Prostate gland (tissue), 2 donors: Measurements from ENCODE around the gene PANK3. TPM values are rescaled to one million over a fixed set of nuclear protein-coding genes. Genes with fewer than 3 reads are reported as not detected.
A peak's percentile ranks its signal among the peaks of the same experiment; 100 is the strongest.
"Not testable (repeated sequence)": the region's sequence is repeated elsewhere in the genome, so short reads cannot be mapped to it uniquely, and the experiment has no call there.

Experiments used
- DNase-seq: peaks from one replicate; pipeline ENCODE4 v3.0.0-alpha.2; 2019; ENCODE audit warnings: low spot score
- H3K27ac ChIP-seq, 2 donors: fragments of 200-600 bp; sonication (generic); 2 replicates each; pipeline ENCODE4 v1.5.1; 2017 to 2019
- H3K27me3 ChIP-seq: fragments of 200-600 bp; sonication (generic); replicated peaks from 2 replicates; pipeline ENCODE4 v1.5.1; 2019; ENCODE audit not compliant: insufficient read depth
- H3K36me3 ChIP-seq, 2 donors: fragments of 200-600 bp; sonication (generic); 1 replicate in 1 of 2; 2 replicates in 1 of 2; pipeline versions ENCODE4 v1.5.1 to v1.8.1; 2017 to 2019
- H3K4me1 ChIP-seq: fragments of 200-600 bp; sonication (generic); replicated peaks from 2 replicates; pipeline ENCODE4 v1.5.1; 2019
- H3K4me3 ChIP-seq, 2 donors: fragments of 200-600 bp; sonication (generic); 2 replicates each; pipeline ENCODE4 v1.5.1; 2017 to 2019
- H3K9me3 ChIP-seq: fragments of 200-600 bp; sonication (generic); 2 replicates; pipeline ENCODE4 v1.5.1; 2017
- POLR2A ChIP-seq: fragments of 450-650 bp; IDR thresholded peaks from one replicate; pipeline ENCODE4 v1.6.1; 2016; ENCODE audit warnings: antibody characterized with exemption, mild to moderate bottlenecking
- POLR2AphosphoS5 ChIP-seq: sonication (generic); formaldehyde crosslinking; IDR thresholded peaks from one replicate; pipeline ENCODE4 v1.6.1; 2017; ENCODE audit warnings: antibody characterized with exemption
- WGBS: methylation state at CpG from one replicate; pipeline ENCODE4 v1.1.5; 2018; 5-methylcytosine and 5-hydroxymethylcytosine counted together
- intact Hi-C: fragments of 100-400 bp; cut with DNase I; formaldehyde crosslinking; loops from one replicate; pipeline ENCODE4 v1.14.2; 2022
- total RNA-seq, 2 donors: library from RNA; depleted of rRNA; stranded (reverse); fragments of >200 nt; gene quantifications; one replicate each; pipeline ENCODE4 v1.1.0, GENCODE V29; 2016
- TF ChIP-seq, protein P1 (sequence below), 4 experiments: fragments of 200-600 bp in 2 of 4; fragments of 450-650 bp in 2 of 4; sonication (generic) in 2 of 4; IDR thresholded peaks; 1 replicate in 3 of 4; 2 replicates in 1 of 4; pipeline ENCODE4 v1.5.1; 2016 to 2019; ENCODE audit warnings: antibody characterized with exemption in 4 of 4, mild to moderate bottlenecking in 2 of 4, moderate library complexity in 2 of 4

Gene PANK3
- total RNA-seq, 2 donors from 2014 or later: 24.8 to 48.7 TPM

DNA sequence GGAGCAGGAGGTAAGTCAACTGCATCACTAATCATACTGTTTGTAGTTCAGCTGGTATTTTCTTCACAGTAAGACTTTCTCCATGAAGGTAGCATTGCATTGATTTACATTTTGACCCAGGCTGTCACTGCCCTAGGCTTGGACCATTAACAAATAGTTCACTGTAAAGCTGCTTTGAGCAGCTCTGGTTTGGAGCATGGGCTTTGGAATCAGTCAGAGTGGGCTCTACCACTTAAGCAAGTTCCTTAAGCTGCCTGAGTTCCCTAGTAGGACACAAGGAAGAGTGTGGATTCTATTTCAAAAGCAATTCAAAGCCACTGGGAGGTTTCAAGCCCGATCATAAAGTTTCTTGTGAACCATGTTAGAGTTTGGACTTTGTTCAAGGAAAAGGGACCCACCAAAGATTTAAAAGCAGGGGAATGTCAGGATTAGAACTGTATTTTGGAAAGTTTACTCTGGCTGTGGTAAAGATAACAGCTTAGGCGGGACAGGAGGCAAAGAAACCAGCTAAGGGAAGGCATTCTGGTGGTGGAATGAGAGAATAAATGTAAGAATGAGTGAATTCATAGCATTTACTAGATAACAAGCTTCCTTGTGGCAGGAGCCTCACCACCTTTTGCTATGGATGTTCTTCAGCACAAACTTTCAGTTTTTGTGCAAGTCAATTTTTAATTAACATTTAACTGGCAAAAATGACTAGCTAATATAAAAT, 12.3 kb upstream of the PANK3 start:
- Histone ChIP-seq H3K36me3 (no peaks in the 10 kb centered on the region), H3K4me1 (no peaks in the 10 kb centered on the region), H3K4me3 (no peak overlapping the region), H3K27ac (peak overlapping the region; percentile 24 to 70), H3K9me3 (no peaks in the 10 kb centered on the region), H3K27me3 (no peaks in the 10 kb centered on the region)
- intact Hi-C loops: no loop called here
- TF ChIP-seq, protein P1, sequence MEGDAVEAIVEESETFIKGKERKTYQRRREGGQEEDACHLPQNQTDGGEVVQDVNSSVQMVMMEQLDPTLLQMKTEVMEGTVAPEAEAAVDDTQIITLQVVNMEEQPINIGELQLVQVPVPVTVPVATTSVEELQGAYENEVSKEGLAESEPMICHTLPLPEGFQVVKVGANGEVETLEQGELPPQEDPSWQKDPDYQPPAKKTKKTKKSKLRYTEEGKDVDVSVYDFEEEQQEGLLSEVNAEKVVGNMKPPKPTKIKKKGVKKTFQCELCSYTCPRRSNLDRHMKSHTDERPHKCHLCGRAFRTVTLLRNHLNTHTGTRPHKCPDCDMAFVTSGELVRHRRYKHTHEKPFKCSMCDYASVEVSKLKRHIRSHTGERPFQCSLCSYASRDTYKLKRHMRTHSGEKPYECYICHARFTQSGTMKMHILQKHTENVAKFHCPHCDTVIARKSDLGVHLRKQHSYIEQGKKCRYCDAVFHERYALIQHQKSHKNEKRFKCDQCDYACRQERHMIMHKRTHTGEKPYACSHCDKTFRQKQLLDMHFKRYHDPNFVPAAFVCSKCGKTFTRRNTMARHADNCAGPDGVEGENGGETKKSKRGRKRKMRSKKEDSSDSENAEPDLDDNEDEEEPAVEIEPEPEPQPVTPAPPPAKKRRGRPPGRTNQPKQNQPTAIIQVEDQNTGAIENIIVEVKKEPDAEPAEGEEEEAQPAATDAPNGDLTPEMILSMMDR (IDR thresholded peaks at IDR 0.05): no peak
- TF ChIP-seq POLR2AphosphoS5 (no peak), POLR2A (no peak)
- DNase-seq: no peak
- 53% methylated on average over 2 of the region's 2 CpGs for WGBS

- Histone ChIP-seq H3K4me3 (no peak overlapping the region), H3K4me1 (no peaks in the 10 kb centered on the region), H3K27ac (peak overlapping the region in 1 of 2 donors; percentile 70), H3K9me3 (no peaks in the 10 kb centered on the region), H3K36me3 (no peaks in the 10 kb centered on the region), H3K27me3 (no peaks in the 10 kb centered on the region)
- no peak for DNase-seq
- intact Hi-C loops: no loop called here
- TF ChIP-seq, protein P1 (IDR thresholded peaks at IDR 0.05): no peak
- TF ChIP-seq POLR2A: no peak
- TF ChIP-seq POLR2AphosphoS5: no peak
- WGBS: 75% methylated on average over 3 of the region's 3 CpGs
These were observed 11.5 kb upstream of the PANK3 start for GRCh38 chr5:168590666-168591065.

DNA sequence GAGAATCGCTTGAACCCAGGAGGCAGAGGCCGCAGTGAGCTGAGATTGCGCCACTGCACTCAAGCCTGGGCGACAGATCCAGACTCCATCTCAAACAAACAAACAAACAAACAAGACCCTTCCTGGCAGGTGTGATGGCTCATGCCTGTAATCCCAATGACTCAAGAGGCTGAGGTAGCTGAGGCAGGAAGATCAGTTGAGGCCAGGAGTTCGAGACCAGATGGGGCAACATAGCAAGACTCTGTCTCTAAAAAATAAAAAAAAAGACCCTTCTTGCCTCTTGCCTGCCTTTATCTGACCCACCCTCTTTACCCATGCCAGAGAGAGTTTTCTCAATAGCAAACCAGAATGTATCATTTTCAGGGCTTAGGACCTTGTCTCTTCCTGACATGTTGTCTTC, 8.8 kb upstream of the PANK3 start:
- no peaks in the 10 kb centered on the region for H3K9me3 ChIP-seq
- no peak for TF ChIP-seq POLR2AphosphoS5
- no peaks in the 10 kb centered on the region for H3K27me3 ChIP-seq
- no peak for DNase-seq
- no peak overlapping the region for H3K4me3 ChIP-seq
- no peaks in the 10 kb centered on the region for H3K4me1 ChIP-seq
- intact Hi-C loops: no loop called here
- H3K36me3 ChIP-seq: no peaks in the 10 kb centered on the region
- WGBS: 100% methylated on average over 5 of the region's 5 CpGs
- no peak overlapping the region for H3K27ac ChIP-seq

DNA sequence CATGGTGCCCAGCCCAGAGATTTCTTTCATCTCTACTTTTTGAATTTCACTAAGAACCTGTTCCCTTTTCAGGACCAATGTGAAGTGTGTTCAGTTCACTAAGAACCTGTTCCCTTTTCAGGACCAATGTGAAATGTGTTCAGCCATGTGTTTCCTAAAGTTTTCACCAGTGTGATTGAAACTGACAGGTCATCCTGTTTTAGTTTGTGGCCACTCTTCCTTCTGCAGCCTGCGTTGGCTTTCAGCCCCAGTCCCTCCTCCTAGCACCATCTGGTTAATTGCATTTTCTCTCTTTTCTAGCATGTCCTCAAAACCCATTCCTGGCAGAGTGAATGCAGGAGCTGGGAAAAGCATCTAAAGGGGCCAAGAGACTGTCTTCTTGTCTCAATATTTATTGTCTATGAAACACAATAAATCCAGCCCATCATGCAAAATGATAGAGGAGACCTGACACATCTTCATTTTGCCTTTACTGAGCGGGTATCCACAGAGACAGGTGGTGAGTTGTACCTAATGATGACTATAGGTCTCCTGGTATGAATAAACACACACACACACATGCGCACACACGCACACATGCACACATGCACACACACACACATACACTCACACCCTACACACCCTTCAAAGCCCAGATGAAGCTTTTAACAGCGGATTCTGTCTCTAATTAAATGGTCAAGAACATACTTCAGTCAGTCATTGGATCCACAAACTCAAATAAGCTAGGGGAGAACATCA, 6.1 kb upstream of the PANK3 start:
- H3K27ac ChIP-seq: no peak overlapping the region
- H3K4me3 ChIP-seq: no peak overlapping the region
- H3K27me3 ChIP-seq: no peaks in the 10 kb centered on the region
- H3K9me3 ChIP-seq: no peaks in the 10 kb centered on the region
- TF ChIP-seq POLR2A: no peak
- no peaks in the 10 kb centered on the region for H3K36me3 ChIP-seq
- DNase-seq: no peak
- 73% methylated on average over 5 of the region's 5 CpGs for WGBS
- intact Hi-C loops: no loop called here
- H3K4me1 ChIP-seq: no peaks in the 10 kb centered on the region

GRCh38 chr5:168583742-168584482, 4.7 kb upstream of the PANK3 start:
- intact Hi-C loops: no loop called here
- H3K36me3 ChIP-seq: no peaks in the 10 kb centered on the region
- 47% methylated on average over 2 of the region's 2 CpGs for WGBS

DNA sequence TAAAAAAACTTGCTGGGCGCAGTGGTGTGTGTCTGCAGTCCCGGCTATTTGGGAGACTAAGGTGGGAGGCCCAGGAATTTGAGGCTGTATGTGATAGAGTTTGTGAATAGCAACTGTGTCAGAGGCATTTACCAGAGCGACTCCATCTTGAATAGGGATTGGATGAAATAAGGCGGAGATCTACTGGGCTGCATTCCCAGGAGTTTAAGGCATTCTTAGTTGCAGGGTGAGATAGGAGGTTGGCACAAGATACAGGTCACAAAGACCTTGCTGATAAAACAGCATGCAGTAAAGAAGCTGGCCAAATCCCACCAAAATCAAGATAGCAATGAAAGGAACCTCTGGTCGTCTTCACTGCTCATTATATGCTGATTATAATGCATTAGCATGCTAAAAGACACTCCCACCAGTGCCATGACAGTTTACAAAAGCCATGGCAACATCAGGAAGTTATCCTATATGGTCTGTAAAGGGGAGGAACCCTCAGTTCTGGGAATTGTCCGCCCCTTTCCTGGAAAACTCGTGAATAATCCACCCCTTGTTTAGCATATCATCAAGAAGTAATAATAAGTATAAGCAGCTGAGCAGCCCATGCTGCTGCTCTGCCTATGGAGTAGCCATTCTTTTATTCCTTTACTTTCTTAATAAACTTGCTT, 1.8 kb upstream of the PANK3 start:
- H3K4me1 ChIP-seq, DNase-seq, H3K9me3 ChIP-seq, H3K27ac ChIP-seq, intact Hi-C loops, H3K27me3 ChIP-seq, H3K36me3 ChIP-seq, H3K4me3 ChIP-seq: not testable (repeated sequence)
- 94% methylated on average over 7 of the region's 7 CpGs for WGBS

More at GRCh38 chr5:168583742-168584482, 4.7 kb upstream of the PANK3 start:
- DNase-seq: no peak
- no peak overlapping the region for H3K4me3 ChIP-seq
- H3K27me3 ChIP-seq: no peaks in the 10 kb centered on the region
- H3K27ac ChIP-seq: no peak overlapping the region
- no peaks in the 10 kb centered on the region for H3K9me3 ChIP-seq
- H3K4me1 ChIP-seq: no peaks in the 10 kb centered on the region
- TF ChIP-seq, protein P1 (IDR thresholded peaks at IDR 0.05): no peak
- TF ChIP-seq POLR2AphosphoS5 (no peak), POLR2A (no peak)
